HFF-Myc (cell line): Measurements from ENCODE around the gene OR4D2.
A peak's percentile ranks its signal among the peaks of the same experiment; 100 is the strongest.

Source experiments
- DNase-seq: peaks from one replicate; pipeline ENCODE4 v3.0.0-alpha.2; 2011; ENCODE audit warnings: low read depth; ENCODE audit errors: extremely low read depth
- H3K4me3 ChIP-seq: replicated peaks from 2 replicates; pipeline ENCODE4 v1.5.1; 2011; ENCODE audit warnings: low read depth, mild to moderate bottlenecking, control low read depth, low read length
- CTCF ChIP-seq: IDR thresholded peaks from 2 replicates; pipeline ENCODE4 v1.5.1; 2012; ENCODE audit warnings: mild to moderate bottlenecking, low read depth, low read length, control low read depth; ENCODE audit errors: missing control alignments

OR4D2 gene

GRCh38 chr17:58217766-58218165 lies 51.0 kb downstream of the OR4D2 start:
- no peak overlapping the region for H3K4me3 ChIP-seq
- no peak for TF ChIP-seq CTCF
- DNase-seq, result no peak

GRCh38 chr17:58219007-58219788 lies 52.4 kb downstream of the OR4D2 start, which contains the start of gene MKS1:
Gene MKS1 (minus strand): TSS chr17:58219255. CDS start chr17:58219230, 25 bp downstream.
- peak; percentile 85 for DNase-seq
- peak within 1 kb of the TSS; percentile 73 for H3K4me3 ChIP-seq
- peak; percentile 35 for TF ChIP-seq CTCF

- no peak for DNase-seq
- TF ChIP-seq CTCF, result no peak
- H3K4me3 ChIP-seq, result peak overlapping the region; percentile 73
These were observed 53.0 kb downstream of the OR4D2 start for GRCh38 chr17:58219789-58220183.
